H1 (cell line): ENCODE data around the gene KLHL41. TPM values are rescaled to one million over a fixed set of nuclear protein-coding genes. Genes with fewer than 3 reads are reported as not detected.
"Not testable (repeated sequence)": the region's sequence is repeated elsewhere in the genome, so short reads cannot be mapped to it uniquely, and the experiment has no call there.

Experiments
- CTCF ChIA-PET: fragments of 300-600 bp; sonication (Branson Sonifier 250); formaldehyde crosslinking; loops from one replicate; lab custom pipeline; 2021; ENCODE audit not compliant: partially characterized antibody; lab: Charles Lee
- POLR2A ChIA-PET: fragments of 300-600 bp; sonication (Branson Sonifier 250); formaldehyde crosslinking; loops from one replicate; lab custom pipeline; 2021; ENCODE audit warnings: inconsistent platforms; ENCODE audit not compliant: partially characterized antibody; lab: Charles Lee
- DNase-seq, 2 experiments: peaks; one replicate each; pipeline versions ENCODE4 v3.0.0 to v3.0.0-alpha.2; 2010 to 2022; ENCODE audit warnings: low spot score in 2 of 2, low read depth in 1 of 2, mixed read lengths in 1 of 2
- FAIRE-seq: peaks from 2 replicates; lab custom pipeline; 2011; peaks lifted over from hg19 to GRCh38; lab: Jason Lieb, UNC
- H2AFZ ChIP-seq: 2 replicates; pipeline ENCODE4 v1.8.1; 2012; ENCODE audit warnings: low read length, inconsistent platforms
- H2AK5ac ChIP-seq: 2 replicates; pipeline ENCODE4 v1.6.1; 2013; ENCODE audit warnings: low read depth, low read length
- H2BK120ac ChIP-seq: replicated peaks from 2 replicates; pipeline ENCODE3; 2013; ENCODE audit warnings: low read depth, low read length, inconsistent platforms
- H2BK12ac ChIP-seq: 2 replicates; pipeline ENCODE4 v1.6.1; 2013; ENCODE audit warnings: low read depth, low read length
- H2BK15ac ChIP-seq: 2 replicates; pipeline ENCODE4 v1.6.1; 2013; ENCODE audit warnings: low read length
- H2BK20ac ChIP-seq: 2 replicates; pipeline ENCODE4 v1.6.1; 2013; ENCODE audit warnings: low read length
- H2BK5ac ChIP-seq: 2 replicates; pipeline ENCODE4 v1.6.1; 2013; ENCODE audit warnings: low read depth, low read length
- H3K14ac ChIP-seq: 2 replicates; pipeline ENCODE4 v1.6.1; 2013; ENCODE audit warnings: inconsistent platforms; ENCODE audit not compliant: insufficient read length
- H3K18ac ChIP-seq: 2 replicates; pipeline ENCODE4 v1.6.1; 2013; ENCODE audit warnings: low read length; ENCODE audit errors: extremely low read depth
- H3K23ac ChIP-seq: 2 replicates; pipeline ENCODE4 v1.6.1; 2013; ENCODE audit warnings: inconsistent platforms; ENCODE audit not compliant: insufficient read length
- H3K23me2 ChIP-seq: 2 replicates; pipeline ENCODE4 v1.6.1; 2013; ENCODE audit warnings: low read depth, low read length
- H3K27ac ChIP-seq: 2 replicates; pipeline ENCODE4 v1.6.1; 2011; ENCODE audit warnings: low read depth, low read length, inconsistent platforms
- H3K27me3 ChIP-seq, 4 experiments: replicated peaks in 1 of 4; 1 replicate in 1 of 4; 2 replicates in 3 of 4; pipeline versions ENCODE4 v1.6.1 to v1.8.1; 2011 to 2013; ENCODE audit warnings: low read length in 3 of 4, mild to moderate bottlenecking in 3 of 4, inconsistent platforms in 2 of 4, mixed read lengths in 2 of 4, moderate library complexity in 1 of 4; ENCODE audit not compliant: control insufficient read depth in 3 of 4, insufficient read depth in 3 of 4; ENCODE audit errors: extremely low read depth in 1 of 4
- H3K36me3 ChIP-seq, 4 experiments: 2 replicates each; pipeline versions ENCODE4 v1.6.1 to v1.8.1; 2011 to 2013; ENCODE audit warnings: mild to moderate bottlenecking in 4 of 4, low read length in 3 of 4, moderate library complexity in 2 of 4, control low read depth in 1 of 4, inconsistent platforms in 1 of 4; ENCODE audit not compliant: insufficient read depth in 4 of 4, control insufficient read depth in 2 of 4
- H3K4ac ChIP-seq: replicated peaks from 2 replicates; pipeline ENCODE3; 2013; ENCODE audit warnings: low read length, low read depth, mixed read lengths, inconsistent platforms; ENCODE audit not compliant: insufficient read length
- H3K4me1 ChIP-seq, 4 experiments: replicated peaks in 1 of 4; 1 replicate in 1 of 4; 2 replicates in 3 of 4; pipeline versions ENCODE4 v1.6.1 to v1.8.1; 2011 to 2013; ENCODE audit warnings: low read length in 3 of 4, inconsistent platforms in 2 of 4, mixed read lengths in 1 of 4; ENCODE audit not compliant: insufficient read depth in 4 of 4, control insufficient read depth in 3 of 4
- H3K4me2 ChIP-seq, 2 experiments: 2 replicates each; pipeline versions ENCODE4 v1.6.1 to v1.8.1; 2011 to 2013; ENCODE audit warnings: low read depth in 2 of 2, low read length in 2 of 2, control low read depth in 1 of 2, inconsistent platforms in 1 of 2, mild to moderate bottlenecking in 1 of 2; ENCODE audit not compliant: insufficient read depth in 1 of 2
- H3K4me3 ChIP-seq, 4 experiments: fragments of 200-600, 300-600 bp in 1 of 4; sonication (generic), shearing (Covaris generic), sonication (Bioruptor Twin) in 1 of 4; 2 replicates each; pipeline versions ENCODE4 v1.5.1 to v1.8.1; 2011 to 2016; ENCODE audit warnings: low read length in 4 of 4, low read depth in 3 of 4, control low read depth in 2 of 4, inconsistent platforms in 2 of 4, mild to moderate bottlenecking in 2 of 4, mixed read lengths in 1 of 4, moderate library complexity in 1 of 4; ENCODE audit not compliant: insufficient read depth in 2 of 4; ENCODE audit errors: extremely low read depth in 1 of 4
- H3K56ac ChIP-seq: replicated peaks from 2 replicates; pipeline ENCODE3; 2013; ENCODE audit warnings: low read depth, mild to moderate bottlenecking, mixed read lengths, low read length, inconsistent platforms; ENCODE audit not compliant: insufficient read length
- H3K79me1 ChIP-seq: 2 replicates; pipeline ENCODE4 v1.6.1; 2013; ENCODE audit warnings: low read depth, low read length, control low read depth
- H3K79me2 ChIP-seq, 2 experiments: 2 replicates each; pipeline versions ENCODE4 v1.6.1 to v1.8.1; 2012 to 2013; ENCODE audit warnings: low read length in 2 of 2, mild to moderate bottlenecking in 2 of 2, inconsistent platforms in 1 of 2; ENCODE audit not compliant: insufficient read depth in 2 of 2, control insufficient read depth in 1 of 2
- H3K9ac ChIP-seq, 4 experiments: replicated peaks in 1 of 4; 1 replicate in 1 of 4; 2 replicates in 3 of 4; pipeline versions ENCODE4 v1.6.1 to v1.8.1; 2011 to 2013; ENCODE audit warnings: low read depth in 3 of 4, low read length in 3 of 4, control low read depth in 2 of 4, mild to moderate bottlenecking in 2 of 4, moderate library complexity in 2 of 4, inconsistent platforms in 1 of 4; ENCODE audit errors: extremely low read depth in 1 of 4
- H3K9me3 ChIP-seq, 2 experiments: 2 replicates each; pipeline versions ENCODE4 v1.6.1 to v1.8.1; 2012 to 2013; ENCODE audit warnings: mild to moderate bottlenecking in 2 of 2, moderate library complexity in 2 of 2, control low read depth in 1 of 2, inconsistent platforms in 1 of 2, low read depth in 1 of 2, low read length in 1 of 2, mixed read lengths in 1 of 2; ENCODE audit not compliant: insufficient read depth in 2 of 2
- H4K20me1 ChIP-seq, 2 experiments: replicated peaks in 1 of 2; 2 replicates each; pipeline versions ENCODE3 to v1.8.1; 2011 to 2013; ENCODE audit warnings: inconsistent platforms in 2 of 2, low read length in 2 of 2, mild to moderate bottlenecking in 1 of 2; ENCODE audit not compliant: insufficient read depth in 2 of 2, control insufficient read depth in 1 of 2
- H4K5ac ChIP-seq: 2 replicates; pipeline ENCODE4 v1.6.1; 2013; ENCODE audit warnings: low read length, low read depth, mixed read lengths, inconsistent platforms; ENCODE audit not compliant: insufficient read length
- H4K8ac ChIP-seq: 2 replicates; pipeline ENCODE4 v1.8.0; 2013; ENCODE audit warnings: mild to moderate bottlenecking, moderate library complexity, low read length, inconsistent platforms; ENCODE audit not compliant: insufficient read depth; ENCODE audit errors: extremely low read depth
- H4K91ac ChIP-seq: replicated peaks from 2 replicates; pipeline ENCODE3; 2013; ENCODE audit warnings: low read length, mixed read lengths, inconsistent platforms; ENCODE audit not compliant: insufficient read length
- WGBS, 2 experiments: shearing (Covaris generic) in 1 of 2; methylation state at CpG; one replicate each; pipeline versions ENCODE4 v1.1.6 to v1.1.7; 2013 to 2015; ENCODE audit warnings: low lambda C conversion rate in 2 of 2, mixed read lengths in 2 of 2, inconsistent platforms in 1 of 2, low coverage in 1 of 2, missing lambda C conversion rate in 1 of 2; ENCODE audit not compliant: insufficient replicate concordance in 2 of 2, insufficient coverage in 1 of 2, insufficient read length in 1 of 2; ENCODE audit errors: extremely low coverage in 1 of 2, missing lambda C conversion rate in 1 of 2; 5-methylcytosine and 5-hydroxymethylcytosine counted together
- polyA plus RNA-seq, 7 experiments: library from polyadenylated mRNA; depleted of rRNA in 3 of 7; stranded (reverse) in 5 of 7; unstranded in 2 of 7; fragments of >200 nt in 5 of 7; fragments of 200-250 nt in 2 of 7; gene quantifications; 1 replicate in 5 of 7; 2 replicates in 1 of 7; 4 replicates in 1 of 7; pipeline versions ENCODE4 v1.2.1 to v1.2.3, GENCODE V29; 2011 to 2013; ENCODE audit warnings: missing spikeins in 2 of 7, mixed read lengths in 2 of 7
- total RNA-seq: library from RNA; stranded (reverse); fragmentation: NEBNext Ultra II Directional; extraction: Animal tissue kit (Norgen Biotek cat#: 25700); gene quantifications from 2 replicates; pipeline ENCODE4 v1.2.1, GENCODE V29; 2021

The KLHL41 gene
- total and polyA plus RNA-seq, 2 of the 8 experiments (the other 6 are each of a cell fraction or from before 2014, with no cell fraction given) = not detected

DNA sequence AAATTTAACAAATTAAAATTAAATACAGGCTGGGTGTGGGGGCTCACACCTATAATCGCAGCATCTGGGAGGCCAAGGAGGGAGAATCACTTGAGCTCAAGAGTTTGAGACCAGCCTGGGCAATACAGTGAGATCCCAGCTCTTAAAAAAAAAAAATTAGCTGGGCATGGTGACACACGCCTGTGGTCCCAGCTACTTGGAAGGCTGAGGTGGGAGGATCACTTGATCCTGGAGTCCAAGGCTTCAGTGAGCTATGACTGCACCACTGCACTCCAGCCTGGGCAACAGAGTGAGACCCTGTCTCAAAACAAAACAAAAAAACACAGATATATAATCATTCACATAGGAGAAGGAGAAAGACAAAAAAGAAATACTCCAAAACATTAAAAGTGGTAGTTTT, 30.0 kb downstream of the KLHL41 start:
- not testable (repeated sequence) for H3K56ac ChIP-seq, H3K27ac ChIP-seq, H2BK120ac ChIP-seq, H3K9ac ChIP-seq, DNase-seq, H3K9me3 ChIP-seq, H4K5ac ChIP-seq, H2BK5ac ChIP-seq, H3K4ac ChIP-seq, H2AFZ ChIP-seq, H3K14ac ChIP-seq, H2BK20ac ChIP-seq, H3K79me1 ChIP-seq, H3K18ac ChIP-seq, H4K91ac ChIP-seq, H3K23ac ChIP-seq, H2BK12ac ChIP-seq, H2BK15ac ChIP-seq, H3K4me2 ChIP-seq, FAIRE-seq, H4K20me1 ChIP-seq, H3K23me2 ChIP-seq, H3K4me3 ChIP-seq, H3K4me1 ChIP-seq, H3K27me3 ChIP-seq, H2AK5ac ChIP-seq, H4K8ac ChIP-seq, H3K79me2 ChIP-seq
- H3K36me3 ChIP-seq = peaks cover 0 to 53% (median 12%) of the 10 kb centered on the region in 4 experiments; a peak in 6 of 8 replicates
- ChIA-PET CTCF (interaction anchor here (0.6 to 0.7 kb wide), 2 partner anchors 11 to 14 kb away, joined by 4 read pairs; no protein-coding TSS in a partner anchor), POLR2A (interaction anchor here (0.6 kb wide), 1 partner anchor 13 kb away, joined by 3 read pairs; no protein-coding TSS in a partner anchor)
- WGBS, 2 experiments = 92% methylated on average over 2 of the region's 2 CpGs; no CpG with 5 or more reads in 1 of the 2 experiments
